KG1 (cell line): Measurements from ENCODE around the gene ZNF787.
"Not testable (repeated sequence)": the region's sequence is repeated elsewhere in the genome, so short reads cannot be mapped to it uniquely, and the experiment has no call there.

Experiments
- DNase-seq: peaks from one replicate; lab custom pipeline; 2025; lab: John Stamatoyannopoulos, UW

The ZNF787 gene

DNA sequence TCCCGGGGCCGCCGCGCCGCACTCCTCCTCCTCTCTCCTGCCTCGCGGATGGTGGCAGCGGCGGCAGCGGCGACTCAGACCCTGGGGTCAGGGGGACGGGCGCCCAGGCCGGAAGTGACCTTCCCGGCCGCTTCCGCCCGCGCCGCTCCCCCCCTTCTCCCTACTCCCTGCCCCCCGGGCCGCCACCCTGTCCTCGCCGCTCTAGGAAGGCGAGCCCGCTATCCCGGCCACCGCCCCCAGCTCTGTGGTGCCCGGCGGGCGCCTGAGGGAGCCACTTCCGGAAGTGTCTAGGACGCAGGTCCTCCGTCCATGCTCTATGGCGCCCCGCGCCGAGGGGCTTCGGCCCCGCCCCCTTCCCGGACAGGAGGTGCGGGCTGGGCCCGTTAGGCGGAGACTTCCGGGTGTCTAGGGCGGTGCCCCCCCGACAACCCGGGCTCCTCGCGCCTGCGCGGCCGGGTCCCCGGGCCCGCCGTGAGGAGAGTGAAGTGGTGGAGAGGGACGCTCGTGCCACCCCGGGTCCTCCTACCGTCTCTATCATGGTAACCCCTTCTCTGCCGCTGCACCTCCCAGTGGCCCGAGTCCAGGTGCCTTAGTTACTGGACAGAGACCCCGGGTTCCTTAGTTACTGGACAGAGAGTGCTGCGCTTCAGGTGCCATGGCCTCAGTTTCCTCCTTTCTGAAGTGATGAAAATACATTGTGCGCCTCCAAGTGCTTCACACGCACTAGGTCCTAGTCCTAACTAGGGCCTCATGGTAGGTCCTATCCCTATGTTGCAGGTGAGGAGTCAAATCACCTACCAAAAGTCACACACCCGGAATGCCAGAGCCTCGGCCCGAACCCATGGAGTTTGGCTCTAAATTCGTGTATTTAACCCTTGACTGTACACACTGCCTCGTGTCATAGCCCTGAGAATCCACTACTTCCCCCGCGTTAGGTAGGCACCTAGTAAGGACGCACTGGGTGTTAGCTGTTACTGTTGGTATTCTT, at the start of gene ZNF787:
Gene ZNF787, minus strand, starts transcription at position 116 of the 988 bp plus-strand sequence. CDS start 18,078 bp downstream, outside the sequence.
- DNase-seq, result peak; percentile 90

DNA sequence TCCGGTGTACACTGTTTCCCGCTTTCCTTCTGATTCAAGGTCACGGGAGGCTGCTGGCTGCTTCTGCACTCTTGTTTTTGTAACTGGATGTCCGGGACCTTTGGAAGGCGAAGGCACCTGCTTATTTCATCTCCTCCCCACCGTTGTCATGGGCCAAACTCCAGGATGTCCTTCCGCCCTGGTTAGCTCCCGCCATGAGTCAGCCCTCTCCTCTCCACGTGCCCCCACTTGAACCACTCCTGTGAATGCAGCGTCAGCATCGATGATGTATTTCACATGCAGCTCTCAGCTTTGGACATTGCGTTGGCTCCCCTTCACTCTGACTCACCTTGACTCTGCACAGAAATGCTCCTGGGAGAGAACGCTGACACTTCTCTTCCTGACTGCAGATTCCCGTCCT, 49.2 kb upstream of the ZNF787 start:
- DNase-seq, result no peak

DNA sequence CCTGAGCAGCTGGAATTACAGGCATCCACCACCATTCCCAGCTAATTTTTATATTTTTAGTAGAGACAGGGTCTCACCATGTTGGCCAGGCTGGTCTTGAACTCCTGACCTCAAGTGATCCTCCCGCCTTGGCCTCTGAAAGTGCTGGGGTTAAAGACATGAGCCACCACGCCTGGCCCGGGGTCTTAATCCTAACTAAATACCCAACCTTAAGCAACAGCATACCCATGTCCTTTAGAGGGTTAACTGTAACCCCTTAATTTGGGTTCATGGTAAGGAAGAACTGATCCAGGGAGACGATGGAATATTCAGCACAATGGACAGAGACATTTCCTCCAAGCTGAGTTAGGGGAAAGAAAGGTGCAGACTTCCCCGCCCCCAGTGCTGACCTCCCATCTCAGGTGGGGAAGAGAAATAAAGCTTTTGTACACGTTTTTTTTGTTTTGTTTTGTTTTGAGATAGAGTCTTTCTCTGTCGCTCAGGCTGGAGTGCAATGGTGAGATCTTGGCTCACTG, 46.0 kb upstream of the ZNF787 start:
- DNase-seq, result no peak

DNA sequence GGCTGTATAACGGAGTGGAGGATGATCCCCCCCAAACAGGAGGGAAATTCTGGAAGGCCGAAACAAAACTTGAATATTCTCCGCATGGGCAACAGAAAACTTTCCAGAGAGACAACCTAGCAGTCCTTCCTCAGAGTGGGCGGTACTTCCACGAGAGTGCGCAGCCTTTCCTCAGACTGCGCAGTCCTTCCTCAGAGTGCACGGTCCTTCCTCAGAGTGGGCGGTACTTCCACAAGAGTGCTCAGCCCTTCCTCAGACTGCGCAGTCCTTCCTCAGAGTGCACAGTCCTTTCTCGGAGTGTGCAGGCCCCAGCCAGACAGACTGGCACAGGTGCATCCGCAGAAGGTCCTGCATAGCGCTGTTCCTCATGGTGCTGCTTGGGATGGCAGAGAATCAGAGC, 42.0 kb upstream of the ZNF787 start:
- no peak for DNase-seq

DNA sequence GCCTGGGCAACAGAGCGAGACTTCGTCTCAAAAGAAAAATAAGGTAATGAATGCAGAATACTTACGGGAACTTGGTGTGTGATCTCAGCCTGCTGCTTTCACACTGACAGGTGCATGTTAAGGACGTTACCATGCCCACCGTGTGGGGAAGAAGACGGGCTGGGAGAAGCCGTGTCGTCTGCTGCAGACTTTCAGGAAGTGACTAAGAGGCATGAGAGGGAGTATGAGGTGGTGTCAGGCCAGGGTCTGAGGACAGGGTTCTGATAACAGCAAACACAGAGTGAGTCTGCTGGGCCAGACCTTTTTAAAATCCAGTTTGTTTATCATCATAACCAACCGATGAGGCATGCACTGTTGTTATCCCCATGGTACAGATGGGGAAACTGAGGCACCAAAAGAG, 41.2 kb upstream of the ZNF787 start:
- DNase-seq, result peak; percentile 19

DNA sequence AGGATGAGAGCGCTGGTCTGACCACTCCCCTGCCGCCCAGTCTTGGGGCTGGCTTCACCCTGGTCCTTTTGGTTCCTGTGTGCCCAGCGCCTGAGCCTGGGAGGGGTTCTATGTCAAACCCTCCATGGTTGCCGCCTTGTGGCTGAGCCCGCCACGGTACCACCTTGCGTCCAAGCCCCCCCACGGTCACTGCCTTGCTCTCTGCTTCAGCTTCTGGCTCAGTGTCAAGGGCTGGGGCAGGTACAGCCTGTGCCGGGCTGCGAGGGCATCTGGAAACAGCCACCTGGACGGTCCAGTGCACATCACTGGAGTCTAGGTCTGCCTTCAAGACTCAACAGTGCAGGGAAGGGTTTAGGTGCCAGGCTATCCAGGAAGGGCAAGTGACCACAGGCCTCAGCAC, 40.4 kb upstream of the ZNF787 start:
- no peak for DNase-seq

DNA sequence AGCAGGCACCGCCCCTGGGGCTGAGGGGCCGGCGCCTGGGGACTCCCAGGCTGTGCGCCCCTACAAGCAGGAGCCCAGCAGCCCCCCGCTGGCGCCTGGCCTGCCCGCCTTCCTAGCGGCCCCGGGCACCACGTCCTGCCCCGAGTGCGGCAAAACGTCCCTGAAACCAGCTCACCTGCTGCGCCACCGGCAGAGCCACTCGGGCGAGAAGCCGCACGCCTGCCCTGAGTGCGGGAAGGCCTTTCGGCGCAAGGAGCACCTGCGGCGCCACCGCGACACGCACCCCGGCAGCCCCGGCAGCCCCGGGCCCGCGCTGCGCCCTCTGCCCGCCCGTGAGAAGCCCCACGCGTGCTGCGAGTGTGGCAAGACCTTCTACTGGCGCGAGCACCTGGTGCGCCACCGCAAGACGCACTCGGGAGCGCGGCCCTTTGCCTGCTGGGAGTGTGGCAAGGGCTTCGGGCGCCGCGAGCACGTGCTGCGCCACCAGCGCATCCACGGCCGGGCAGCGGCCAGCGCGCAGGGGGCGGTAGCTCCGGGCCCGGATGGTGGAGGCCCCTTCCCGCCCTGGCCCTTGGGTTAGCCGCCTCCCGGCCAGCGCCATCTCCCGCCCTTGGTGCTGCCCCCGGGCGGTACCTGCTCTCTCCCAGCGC, 38.7 kb upstream of the ZNF787 start:
- DNase-seq, result no peak

DNA sequence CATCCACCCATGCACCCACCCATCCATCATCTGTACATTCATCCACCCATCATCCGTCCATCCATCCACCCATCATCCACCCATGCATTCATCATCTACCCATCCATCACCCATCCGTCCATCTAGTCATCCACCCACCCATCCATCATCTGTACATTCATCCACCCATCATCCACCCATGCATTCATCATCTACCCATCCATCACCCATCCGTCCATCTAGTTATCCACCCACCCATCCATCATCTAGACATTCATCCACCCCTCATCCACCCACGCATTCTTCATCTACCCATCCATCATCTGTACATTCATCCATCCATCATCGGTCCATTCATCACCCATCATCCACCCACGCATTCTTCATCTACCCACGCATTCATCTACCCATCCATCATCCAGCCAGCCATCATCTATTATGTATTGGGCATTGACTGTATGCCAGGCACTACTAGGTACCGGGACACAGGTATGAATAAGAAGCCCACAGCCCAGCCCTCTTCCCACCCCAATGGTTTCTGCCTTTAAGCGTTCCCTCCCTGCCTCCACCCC, 38.0 kb upstream of the ZNF787 start:
- no peak for DNase-seq

DNA sequence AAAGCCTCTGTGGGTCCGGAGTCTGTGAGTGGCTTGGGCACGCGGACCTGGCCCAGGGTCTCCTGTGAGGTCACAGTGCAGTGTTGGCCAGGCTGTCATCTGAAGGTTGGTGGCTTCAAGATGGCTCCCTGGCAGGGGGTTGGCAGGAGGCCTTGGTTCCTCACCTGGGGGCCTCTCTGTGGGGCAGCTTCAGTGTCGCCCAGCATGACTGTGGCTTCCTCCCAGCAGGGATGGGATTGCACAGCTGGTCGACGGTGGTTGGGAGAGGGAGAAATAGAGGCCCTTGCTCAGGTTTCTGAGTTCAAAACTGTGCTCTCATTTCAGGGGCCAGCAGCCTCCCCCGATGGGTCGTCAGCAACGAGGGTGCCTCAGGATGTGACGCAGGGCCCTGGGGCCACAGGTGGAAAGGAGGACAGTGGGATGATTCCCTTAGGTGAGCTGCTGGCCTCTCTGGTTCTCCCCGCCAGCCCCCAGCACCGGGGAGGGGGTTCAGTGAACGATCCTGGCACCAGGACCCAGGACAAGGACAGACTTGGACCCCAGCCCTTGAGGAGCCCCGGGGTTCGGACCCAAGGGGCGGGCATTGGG, 37.2 kb upstream of the ZNF787 start:
- no peak for DNase-seq

DNA sequence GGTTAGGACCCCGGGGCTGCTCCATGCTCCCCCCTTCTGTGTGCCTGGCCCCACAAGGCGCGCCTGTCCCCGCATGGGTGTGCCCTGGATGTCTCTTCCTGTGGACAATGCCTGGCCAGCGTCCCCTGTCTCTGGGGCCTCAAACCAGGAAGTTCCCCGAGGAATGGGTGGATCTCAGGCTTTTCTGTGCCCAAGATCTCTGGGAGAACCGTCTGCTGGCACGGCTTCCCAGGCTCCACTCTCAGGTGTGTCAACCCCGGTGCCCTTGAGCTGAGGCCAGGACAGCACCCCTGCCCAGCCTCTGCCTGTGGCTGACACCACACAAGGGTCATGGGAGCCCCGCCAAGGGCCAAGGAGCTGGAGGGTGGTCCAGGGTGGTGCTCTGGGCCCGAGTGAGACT, 35.7 kb upstream of the ZNF787 start:
- no peak for DNase-seq

DNA sequence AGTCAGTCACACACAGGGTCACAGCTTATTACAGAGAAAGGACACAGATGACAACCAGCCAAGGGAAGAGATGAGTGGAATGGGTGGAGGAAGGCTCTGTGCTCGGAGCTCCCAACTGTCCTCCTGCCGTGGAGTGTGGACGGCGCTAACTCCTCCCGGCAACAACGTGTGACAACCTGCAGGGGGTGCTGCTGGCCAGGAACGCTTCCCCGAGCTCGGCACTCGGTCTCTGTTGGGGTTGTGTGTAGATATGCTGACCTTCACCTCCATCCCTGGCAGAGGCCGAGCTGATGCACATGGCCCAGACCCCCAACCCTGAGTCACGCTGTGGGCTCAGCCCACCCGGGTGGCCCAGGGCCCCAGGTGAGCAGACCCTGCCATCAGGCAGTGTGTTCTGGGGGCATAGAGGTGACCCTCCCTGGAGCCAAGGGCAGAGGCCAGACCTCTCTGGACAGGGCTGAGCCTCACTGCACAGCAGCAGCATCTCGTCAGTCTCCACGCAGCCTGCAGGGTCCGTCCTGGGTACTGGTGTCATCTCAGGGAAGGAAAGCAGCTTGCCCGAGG, 34.1 kb upstream of the ZNF787 start:
- no peak for DNase-seq

DNA sequence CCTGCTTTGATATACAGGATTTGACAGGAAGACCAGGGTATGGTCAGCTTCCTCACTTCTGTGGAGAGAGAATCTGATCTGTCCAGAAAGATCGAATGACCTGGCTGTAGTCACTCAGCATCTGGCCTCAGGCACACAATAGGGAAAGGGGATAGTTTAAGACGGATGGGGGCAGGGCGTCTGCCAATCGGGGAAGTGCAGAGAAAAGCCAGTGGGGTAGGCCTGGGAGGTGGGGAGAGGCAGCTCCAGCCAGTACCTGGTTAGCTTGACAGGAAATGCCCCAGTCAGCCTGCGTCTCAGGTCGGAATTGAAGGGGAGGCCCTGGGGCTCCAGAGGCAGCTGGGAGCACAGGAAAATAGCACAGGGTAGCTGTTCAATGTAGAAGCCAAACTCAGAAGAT, 32.4 kb upstream of the ZNF787 start:
- DNase-seq, result no peak

DNA sequence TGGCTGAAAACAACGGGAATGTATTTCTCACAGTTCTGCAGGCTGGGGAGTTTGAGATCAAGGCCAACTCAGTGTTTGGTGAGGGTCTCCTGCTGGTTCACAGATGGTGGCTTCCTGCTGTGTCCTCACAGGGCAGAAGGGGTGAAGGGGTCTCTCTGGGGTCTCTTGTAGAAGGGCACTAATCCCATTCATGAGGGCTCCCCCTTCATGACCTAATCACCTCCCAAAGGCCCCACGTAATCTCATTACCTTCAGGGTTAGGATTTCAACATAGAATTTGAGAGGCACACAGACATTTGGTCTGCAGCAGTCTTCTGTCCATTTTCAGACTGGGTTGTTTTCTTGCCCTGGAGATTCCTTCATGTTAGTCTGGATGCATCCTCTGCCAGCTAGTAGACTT, 31.5 kb upstream of the ZNF787 start:
- DNase-seq, result no peak

DNA sequence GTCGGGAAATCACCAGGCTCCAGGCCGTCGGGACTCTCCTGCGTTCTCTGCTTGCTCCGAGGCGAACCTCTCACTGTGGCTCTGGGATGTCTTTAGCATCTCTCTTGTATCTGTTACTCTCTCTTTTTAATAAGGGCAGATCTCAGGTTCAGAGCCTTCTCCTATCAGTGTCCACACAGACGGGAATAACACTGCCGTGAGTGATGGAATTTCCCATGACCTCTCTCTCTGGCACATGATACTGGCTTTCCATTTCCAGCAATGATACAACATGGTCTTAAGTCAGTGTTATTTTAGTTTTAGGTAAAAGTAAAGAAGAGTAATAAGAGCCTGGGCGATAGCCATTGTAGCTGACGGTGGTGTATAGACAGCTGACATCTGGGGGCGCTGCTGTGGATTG, 29.3 kb upstream of the ZNF787 start:
- DNase-seq, result no peak

DNA sequence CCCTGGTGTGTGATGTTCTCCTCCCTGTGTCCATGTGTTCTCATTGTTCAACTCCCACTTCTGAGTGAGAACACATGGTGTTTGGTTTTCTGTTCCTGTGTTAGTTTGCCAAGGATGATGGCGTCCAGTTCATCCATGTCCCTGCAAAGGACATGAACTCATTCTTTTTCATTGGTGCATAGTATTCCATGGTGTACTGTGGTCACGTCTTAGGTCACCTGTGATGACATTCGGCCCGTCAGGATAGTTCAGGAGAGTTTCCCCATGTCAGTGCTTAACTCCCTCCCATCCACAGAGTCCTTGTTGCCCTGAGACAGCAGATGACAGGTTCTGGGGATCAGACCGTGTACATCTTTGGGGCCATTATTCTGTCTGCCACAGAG, 28.6 kb upstream of the ZNF787 start:
- DNase-seq, result no peak

DNA sequence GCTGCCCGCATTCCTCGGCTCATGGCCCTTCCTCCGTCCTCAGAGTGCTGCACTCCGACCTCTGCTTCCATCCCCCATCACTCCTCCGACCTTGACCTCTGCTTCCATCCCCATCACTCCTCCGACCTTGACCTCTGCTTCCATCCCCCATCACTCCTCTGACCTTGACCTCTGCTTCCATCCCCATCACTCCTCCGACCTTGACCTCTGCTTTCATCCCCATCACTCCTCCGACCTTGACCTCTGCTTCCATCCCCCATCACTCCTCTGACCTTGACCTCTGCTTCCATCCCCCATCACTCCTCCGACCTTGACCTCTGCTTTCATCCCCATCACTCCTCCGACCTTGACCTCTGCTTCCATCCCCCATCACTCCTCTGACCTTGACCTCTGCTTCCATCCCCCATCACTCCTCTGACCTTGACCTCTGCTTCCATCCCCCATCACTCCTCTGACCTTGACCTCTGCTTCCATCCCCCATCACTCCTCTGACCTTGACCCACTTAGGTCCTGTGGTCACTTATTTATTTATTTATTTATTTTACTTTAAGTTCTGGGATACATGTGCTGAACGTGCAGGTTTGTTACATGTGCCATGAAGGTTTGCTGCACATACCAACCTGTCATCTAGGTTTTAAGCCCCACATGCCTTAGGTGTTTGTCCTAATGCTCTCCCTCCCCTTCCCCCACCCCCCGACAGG, 28.0 kb upstream of the ZNF787 start:
- not testable (repeated sequence) for DNase-seq

DNA sequence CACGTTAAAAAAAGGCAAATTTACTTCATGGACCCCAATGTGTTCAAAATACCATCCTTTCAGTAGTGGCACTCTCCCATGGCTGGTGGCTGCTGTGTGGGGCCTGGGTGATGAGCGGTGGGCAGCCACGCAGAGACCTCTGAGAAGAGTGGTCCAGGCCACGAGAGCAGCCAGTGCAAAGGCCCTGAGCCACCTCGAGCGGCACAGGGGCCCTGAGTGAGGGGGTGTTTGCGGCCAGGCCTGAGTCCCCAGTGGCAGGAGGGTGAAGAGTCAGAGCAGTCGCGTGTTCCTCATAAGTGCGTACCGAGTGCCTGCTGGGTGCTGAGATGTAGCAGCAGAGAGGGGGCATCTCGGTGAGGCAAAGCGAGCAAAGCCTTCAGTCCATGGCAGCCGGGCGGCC, 27.0 kb upstream of the ZNF787 start:
- no peak for DNase-seq

DNA sequence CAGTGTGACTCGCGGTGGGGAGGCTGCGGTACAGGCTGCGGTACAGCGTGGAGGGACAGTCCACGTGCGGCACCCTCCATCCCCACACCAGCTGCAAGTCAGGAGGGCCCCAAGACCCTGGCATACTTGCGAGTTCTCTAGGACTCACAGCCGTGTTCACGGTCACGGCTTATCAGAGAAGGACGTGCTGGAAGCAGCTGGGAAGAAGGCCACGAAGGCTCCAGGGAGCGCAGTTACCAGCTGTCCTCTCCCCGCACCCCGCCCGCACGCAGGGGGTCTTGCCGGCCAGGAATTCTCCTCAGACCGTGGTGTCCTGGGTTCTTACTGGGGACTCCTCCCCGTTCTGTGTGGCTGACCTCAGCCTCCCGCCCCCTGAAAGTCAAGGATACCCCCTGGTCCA, 26.2 kb upstream of the ZNF787 start:
- DNase-seq, result no peak

DNA sequence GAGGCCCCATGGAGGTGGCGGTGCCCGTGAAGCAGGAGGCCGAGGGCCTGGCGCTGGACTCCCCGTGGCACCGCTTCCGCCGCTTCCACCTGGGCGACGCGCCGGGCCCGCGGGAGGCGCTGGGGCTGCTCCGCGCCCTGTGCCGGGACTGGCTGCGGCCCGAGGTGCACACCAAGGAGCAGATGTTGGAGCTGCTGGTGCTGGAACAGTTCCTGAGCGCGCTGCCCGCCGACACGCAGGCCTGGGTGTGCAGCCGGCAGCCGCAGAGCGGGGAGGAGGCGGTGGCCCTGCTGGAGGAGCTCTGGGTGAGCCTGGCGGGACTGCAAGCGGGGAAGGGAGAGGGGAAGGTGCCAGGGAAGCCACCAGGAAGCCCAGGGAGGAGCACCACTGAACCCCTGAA, 25.8 kb upstream of the ZNF787 start:
- DNase-seq, result no peak

DNA sequence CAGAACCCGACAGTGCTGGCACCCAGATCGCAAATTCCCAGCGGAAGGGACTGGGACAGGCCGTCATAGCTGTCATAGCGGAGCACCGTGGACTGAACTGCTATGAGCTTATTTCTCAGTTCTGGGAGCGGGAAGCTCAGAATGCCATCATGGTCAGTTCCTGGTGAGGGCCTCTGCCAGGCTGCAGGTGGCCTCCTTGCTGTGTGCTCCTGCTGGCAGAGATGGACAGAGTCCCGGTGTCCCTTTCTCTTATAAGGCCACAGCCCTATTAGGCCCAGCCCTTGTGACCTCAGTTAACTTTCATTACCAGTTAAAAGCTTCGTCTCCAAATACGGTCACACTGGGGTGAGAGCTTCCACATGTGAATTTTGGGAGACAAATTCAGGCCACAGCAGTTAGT, 24.6 kb upstream of the ZNF787 start:
- no peak for DNase-seq

DNA sequence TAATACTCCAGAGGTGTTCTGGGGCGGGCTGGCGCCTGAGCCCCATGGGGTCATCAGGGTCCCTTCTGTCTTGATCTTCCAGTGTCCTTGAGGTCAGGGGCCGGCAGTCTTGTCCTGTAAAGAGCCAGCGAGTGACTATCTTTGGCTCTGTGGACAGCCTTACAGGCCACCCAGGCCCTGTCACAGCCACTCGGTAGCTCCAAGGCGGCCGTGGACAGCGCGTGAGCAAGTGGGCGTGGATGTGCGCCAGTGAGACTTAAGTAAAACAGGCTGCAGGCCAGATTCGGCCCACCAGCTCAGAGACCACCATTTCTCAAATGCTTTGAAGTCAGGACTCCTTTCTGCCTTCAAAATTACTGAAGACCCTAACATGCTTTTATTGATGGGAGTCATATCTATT, 23.7 kb upstream of the ZNF787 start:
- no peak for DNase-seq

DNA sequence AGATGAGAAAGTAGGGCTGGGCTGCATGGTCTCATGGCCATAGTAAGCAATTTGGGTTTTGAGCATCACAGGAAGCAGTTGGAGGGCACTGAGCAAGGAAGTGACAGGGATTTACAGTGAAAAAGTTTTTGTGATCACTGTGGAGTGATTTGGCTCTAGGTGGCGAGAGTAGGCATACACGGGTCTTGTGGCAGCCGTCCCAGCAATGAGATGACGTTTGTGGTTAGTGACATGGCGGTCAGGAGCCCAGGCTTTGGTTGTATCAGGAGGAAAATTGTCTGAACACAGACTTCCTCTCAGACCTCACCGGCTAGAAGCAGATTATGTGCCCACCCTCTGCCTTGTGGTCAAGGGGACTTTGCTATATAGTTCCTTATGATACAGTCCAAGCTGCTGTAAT, 23.3 kb upstream of the ZNF787 start:
- DNase-seq, result no peak
